Measurements from ENCODE around the gene TBPL1.

Gene TBPL1

GRCh38 chr6:134010974-134011373, 58.0 kb downstream of the TBPL1 start:
- no peak for DNase-seq

DNA sequence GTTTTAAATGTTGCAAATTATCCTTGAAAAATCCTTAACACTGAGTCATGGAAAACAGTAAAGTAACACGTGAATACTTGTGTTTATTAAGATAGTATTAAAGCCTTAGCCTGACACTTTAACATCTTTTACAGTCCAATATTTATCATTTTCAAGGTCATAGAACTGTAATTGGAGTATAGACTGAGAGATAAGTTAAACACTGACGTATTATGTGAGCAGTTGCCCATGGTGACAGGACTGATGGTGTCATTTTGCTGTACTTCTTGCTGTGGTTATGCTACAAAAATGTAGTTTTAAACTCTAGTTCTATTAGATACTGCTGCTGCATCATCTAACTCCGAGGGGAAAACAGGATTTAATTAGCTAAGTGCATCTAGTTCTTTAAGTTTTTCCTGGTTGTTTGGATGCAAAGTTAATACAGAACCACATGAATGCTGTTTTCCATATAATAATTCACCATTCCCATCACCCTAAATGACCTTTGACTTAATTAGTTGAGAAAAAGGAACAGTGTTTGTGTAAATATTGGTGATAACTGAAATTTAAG, 61.6 kb downstream of the TBPL1 start:
- no peak for DNase-seq

GRCh38 chr6:134015719-134016557, 62.9 kb downstream of the TBPL1 start:
- DNase-seq: no peak

DNA sequence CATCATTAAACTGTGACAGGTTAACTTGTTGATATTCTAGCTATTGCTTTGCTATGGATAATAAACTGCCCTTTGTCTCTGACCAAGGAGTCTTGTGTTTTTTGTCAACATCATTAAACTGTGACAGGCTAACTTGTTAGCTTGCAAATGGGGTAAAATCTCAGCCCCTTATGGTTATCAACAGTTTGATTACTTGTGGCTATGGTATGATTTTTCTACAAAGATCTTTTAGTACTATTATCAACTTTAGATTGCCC, 63.5 kb downstream of the TBPL1 start:
- no peak for DNase-seq

DNA sequence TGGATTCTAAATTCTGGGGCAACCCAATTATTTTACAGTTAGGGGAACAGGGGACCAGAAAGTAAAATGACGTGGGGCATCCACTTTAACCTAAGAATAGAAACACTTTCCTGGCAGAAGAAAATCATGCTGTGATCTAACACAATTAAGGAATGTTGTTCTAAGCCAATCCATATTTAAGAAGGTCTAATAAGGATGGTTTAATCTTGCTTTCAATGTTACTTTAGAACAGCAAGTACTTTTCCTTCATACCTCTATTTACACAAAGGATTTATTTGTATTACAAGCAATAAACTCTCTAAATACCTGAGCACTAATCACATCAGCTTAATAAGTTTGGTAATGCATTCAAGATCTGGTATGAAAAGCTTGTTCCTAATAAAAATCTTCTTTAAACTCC, 67.0 kb downstream of the TBPL1 start:
- DNase-seq: no peak

DNA sequence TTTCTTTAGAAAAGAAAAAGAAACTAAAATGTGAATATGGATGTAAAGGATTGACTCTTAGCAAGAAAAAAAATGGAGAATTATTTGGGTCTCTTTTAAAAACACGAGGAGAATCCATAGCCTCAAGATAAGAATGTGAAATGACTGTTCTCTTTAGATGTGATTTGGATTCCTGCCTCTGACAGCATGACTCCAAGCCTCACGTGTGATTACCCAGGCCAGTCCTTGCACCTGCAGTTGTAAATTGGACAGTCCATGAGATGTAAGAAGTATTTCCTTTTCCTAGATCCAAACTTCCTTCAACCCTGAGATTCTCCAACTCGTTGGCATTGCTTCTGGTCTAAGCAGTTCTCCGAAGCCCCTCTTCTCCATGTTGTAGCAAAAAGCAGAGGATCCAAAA, 67.5 kb downstream of the TBPL1 start:
- DNase-seq: no peak

DNA sequence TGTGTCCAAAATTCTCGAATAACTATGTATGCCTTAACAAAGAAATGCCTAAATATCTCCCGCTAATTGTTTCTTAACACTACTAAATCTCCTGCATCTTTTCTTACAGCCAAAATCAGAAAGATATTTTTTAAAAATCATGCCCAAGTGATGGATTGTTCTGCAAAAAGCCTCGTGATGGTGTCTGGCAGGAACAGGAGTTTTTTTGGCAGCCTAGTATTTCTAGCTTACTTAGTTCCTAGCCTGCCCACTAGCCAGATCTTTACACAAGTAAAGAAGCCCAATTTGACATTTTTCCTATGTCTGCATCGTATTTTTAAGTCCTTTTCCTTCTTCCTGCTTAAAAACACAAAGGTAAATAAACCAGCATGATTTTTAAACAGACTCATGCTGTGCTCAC, 67.9 kb downstream of the TBPL1 start:
- DNase-seq: no peak

- DNase-seq: no peak
Measured at GRCh38 chr6:134021396-134022122, 68.5 kb downstream of the TBPL1 start.

DNA sequence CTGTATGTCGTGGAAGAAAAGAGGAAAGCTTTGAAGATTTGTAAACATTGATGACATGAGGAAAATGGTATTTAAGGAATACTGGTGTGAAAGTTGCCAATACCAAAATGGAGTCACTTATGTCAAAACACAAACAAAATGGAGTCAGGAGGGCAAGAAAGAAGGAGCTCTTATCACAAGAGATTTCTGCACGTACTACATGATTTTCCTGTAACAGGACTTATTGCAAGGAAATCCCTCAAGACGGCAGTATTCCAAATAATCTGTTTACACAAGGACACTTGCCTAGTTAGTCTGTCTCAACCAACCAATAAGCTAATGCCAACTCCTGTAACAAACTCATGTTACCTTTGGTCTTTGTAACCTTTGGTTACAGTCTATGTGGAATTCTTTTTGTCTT, 69.6 kb downstream of the TBPL1 start:
- DNase-seq: no peak

- DNase-seq: no peak
Measured at GRCh38 chr6:134026597-134026996, 73.6 kb downstream of the TBPL1 start.

- DNase-seq: no peak
Measured at GRCh38 chr6:134028438-134028837, 75.4 kb downstream of the TBPL1 start.

- DNase-seq: no peak
Measured at GRCh38 chr6:134029495-134030455, 76.8 kb downstream of the TBPL1 start.

DNA sequence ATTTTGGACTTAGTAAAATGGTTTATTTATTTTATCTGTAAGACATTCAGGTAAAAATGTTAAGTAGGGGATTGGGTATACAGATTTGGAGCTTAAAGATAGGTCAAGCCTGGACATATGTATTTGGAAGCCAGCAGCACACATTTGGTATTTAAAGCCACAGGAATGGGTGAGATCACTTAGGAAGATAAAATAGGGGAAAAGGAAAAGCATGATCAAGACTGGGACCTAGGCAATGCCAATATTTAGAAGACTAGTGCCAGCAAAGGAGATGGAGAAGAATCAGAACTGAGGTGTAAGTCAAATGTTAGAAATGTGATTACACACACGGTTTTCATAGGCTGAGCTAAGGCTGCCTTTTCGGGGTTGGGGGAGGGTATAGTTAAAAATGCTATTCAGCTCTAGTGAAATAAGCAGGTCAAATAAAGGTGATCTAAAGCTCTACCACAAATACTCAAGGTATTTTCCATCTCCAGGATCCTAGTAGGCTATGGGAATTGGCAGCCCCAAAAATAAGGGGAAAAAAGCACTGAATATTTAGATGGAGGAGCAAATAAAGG, 78.8 kb downstream of the TBPL1 start:
- no peak for DNase-seq

- no peak for DNase-seq
Measured at GRCh38 chr6:134034478-134034877, 81.5 kb downstream of the TBPL1 start.

DNA sequence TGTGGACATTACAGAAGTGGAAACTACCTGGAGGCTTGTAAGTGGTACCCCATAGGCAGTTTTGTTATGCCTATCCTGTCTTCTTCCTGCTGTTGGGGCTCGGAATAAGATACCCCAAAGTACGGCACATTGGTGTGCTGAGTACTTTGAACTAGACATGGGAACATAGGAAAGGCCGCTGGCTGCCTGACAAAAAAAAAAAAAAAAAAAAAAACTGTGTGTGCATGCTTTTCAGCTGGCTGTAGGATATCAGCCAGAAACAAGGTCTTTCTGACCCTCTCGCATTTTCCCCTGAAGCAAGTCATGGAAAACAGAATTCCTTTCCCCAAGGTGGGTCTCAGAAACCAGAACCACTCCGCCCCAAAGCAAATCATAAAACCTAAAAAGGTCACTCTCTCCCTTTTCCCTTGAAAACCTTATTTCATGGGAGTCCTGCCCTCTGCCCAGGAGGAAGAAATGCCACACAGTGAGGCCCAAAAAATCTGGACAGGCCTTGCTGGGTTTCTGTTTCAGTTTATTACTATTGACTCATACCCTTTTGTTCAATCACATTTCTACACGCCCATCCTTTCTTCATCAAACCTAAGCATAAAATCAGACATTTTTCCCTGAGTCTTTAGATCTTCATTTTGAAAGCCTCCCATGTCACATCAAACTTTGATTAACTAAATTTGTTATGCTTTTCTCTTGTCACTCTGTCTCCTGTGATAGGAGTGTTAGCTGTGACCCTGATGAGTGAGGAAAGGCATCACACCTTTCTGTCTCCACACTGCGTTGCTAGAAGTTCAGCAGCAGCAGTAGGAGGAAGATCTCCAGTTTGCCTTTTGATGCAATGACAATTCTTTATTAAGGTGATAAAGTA, 82.2 kb downstream of the TBPL1 start:
- DNase-seq: no peak

GRCh38 chr6:134035823-134036296, 82.8 kb downstream of the TBPL1 start:
- peak; percentile 26 for DNase-seq

GRCh38 chr6:134039116-134039515, 86.1 kb downstream of the TBPL1 start:
- DNase-seq: no peak

All from activated CD4-positive, alpha-beta T cell treated with anti-CD3 and anti-CD28 coated beads, Interleukin-10, Interleukin-2, amounts not matched to agents 100 ng/mL and 50 ng/mL, durations not matched to agents 16 hours and 8 hours (primary cell).